Germinal center (tissue), 1 donor: ENCODE results near the gene OR2A1.
"Not testable (repeated sequence)": the region's sequence is repeated elsewhere in the genome, so short reads cannot be mapped to it uniquely, and the experiment has no call there.

ENCODE experiments used
- DNase-seq: peaks from one replicate; pipeline ENCODE4 v3.0.0; 2012; ENCODE audit warnings: mixed read lengths, low spot score

OR2A1 gene

DNA sequence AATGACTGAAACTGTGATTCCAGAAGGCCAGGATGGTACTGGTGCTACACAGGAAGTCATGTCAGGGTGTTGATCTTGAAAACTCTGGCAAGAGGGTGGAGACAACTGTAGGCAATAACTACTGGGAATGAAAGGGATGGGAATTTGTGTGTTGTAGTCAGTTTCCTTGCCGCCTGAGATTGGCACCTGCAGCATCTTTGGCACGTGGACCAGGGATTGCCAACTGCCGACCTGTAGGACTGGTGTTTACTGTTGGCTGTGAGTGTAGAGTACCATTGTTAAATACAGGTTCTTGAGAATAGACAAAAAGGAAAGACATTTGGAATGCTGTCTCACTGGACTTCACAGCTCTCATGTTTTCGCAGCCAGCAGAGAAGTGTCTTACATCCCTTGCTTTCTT, 11.1 kb downstream of the OR2A1 start:
- not testable (repeated sequence) for DNase-seq

GRCh38 chr7:144325868-144326267, 13.6 kb downstream of the OR2A1 start:
- not testable (repeated sequence) for DNase-seq

DNA sequence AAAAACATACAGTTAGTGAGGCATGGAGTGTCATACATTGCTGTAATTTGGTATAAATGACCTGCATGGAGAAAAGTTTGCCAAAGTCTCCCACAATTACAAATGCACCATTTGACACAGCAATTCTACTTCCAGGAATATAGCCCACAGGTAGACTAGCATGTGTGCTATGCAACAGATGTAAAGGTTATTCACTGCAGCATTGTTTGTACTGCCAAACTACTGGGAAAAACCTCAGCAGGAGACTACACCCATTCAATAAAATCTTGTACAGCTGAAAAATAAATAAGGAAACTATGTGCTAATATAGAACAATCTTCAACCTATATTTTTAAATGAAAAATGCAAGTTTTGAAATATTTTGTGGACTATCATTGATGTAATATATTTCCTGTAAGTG, 17.8 kb downstream of the OR2A1 start:
- not testable (repeated sequence) for DNase-seq

GRCh38 chr7:144331221-144331995, 19.2 kb downstream of the OR2A1 start:
- DNase-seq, result not testable (repeated sequence)

DNA sequence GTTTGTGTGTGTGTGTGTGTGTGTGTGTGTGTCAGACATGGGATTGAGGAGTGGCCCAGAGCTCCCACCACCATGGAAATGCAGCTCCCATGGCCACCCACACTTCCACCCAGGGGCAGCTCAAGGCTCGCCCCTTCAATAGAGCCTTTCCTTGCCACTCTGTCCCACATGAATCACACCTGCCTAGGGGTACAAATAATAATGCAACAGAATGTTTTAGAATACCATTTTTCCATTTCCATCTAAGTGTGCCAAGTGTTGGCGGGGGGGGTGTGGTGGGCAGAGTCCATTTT, 19.7 kb downstream of the OR2A1 start:
- not testable (repeated sequence) for DNase-seq

DNA sequence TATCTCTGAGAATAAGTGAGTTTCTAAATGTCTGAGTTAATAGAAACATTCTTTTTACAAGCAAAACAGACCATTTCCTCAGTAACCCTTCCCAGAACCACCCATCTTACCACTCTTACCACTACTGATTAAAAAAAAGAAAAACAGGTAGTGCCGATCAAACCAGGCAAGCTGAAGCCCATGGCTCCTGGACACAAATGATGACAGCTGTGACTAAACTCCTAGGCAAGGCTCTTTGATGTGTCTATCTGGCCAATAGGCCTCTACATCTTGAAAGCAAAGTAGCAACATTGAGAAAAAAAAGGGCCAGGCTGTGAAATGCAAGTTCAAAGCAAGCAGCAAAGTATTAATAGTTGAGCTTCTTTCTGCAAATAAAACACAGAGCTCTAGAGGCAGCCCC, 36.4 kb downstream of the OR2A1 start:
- not testable (repeated sequence) for DNase-seq

DNA sequence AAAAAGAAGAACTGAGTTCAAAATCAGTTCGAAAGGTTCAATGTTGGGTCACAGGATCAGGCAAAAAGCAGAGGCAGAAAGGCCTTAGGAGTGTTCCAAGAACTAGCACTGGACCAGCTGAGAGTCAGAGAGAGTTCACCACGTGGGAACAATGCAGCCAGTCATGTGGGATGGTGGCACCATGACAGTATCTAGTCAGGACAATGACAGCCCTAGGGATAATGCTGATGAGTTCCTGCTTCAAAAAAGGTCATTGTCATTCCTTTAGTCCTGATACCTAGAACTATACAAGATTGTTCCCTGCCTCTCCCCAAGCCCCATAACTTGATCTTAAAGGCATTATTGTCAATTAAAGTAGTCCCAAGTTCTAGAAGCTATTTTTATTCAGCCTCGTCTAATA, 39.4 kb downstream of the OR2A1 start:
- DNase-seq, result not testable (repeated sequence)

DNA sequence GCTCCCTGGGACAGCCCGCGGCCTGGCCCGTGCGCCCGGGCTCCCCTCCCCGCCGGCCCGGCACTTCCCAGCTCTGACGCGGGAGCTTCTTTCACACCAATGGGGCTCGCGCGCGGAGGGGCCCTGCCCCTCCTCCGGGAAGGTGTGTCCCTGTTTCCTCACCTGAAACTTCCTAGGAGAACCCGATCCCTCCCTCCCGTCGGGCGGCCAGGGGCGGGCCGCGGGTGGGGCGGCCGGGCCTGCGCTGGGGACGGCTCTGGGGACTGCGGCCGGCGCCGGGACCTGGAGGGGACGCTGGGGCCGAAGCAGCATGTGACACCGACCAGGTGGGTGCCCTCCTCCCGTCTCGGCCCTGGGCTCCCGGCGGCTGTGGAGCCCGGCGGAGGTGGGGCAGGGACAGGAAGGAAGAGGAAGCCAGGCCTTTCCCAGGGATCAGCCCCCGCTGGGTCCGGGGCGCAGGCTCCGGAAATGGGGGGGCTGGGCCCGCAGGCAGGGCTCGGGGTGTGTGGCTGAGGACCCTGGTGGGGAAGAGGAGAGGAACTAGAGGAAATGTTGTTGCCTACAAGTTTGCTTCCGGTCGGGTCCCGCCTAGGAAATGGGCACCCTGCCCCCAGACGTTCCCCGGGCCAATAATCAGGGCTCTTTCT, 43.1 kb downstream of the OR2A1 start, which contains the start of gene ARHGEF5:
Gene ARHGEF5, plus strand, starts transcription at position 227 of the 647 bp plus-strand sequence. CDS start 7,268 bp downstream, outside the sequence.
- not testable (repeated sequence) for DNase-seq

- not testable (repeated sequence) for DNase-seq
Observed at GRCh38 chr7:144356185-144356584, 44.0 kb downstream of the OR2A1 start.

GRCh38 chr7:144356860-144357259, 44.6 kb downstream of the OR2A1 start:
- not testable (repeated sequence) for DNase-seq

GRCh38 chr7:144362061-144362460, 49.8 kb downstream of the OR2A1 start:
- DNase-seq, result not testable (repeated sequence)

DNA sequence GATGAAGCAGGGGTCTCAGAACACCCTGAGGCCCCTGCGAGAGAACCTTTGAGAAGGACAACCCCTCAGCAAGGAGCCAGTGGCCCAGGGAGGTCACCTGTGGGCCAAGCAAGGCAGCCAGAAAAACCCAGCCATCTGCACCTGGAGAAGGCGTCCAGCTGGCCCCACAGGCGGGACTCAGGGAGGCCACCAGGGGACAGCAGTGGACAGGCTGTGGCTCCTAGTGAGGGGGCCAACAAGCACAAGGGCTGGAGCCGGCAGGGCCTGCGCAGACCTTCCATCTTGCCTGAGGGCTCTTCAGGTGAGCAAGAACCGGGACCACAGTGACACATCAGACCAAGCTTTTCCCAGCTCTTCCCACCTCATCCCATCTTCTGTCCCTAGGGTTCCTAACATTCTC, 53.3 kb downstream of the OR2A1 start:
- not testable (repeated sequence) for DNase-seq

DNA sequence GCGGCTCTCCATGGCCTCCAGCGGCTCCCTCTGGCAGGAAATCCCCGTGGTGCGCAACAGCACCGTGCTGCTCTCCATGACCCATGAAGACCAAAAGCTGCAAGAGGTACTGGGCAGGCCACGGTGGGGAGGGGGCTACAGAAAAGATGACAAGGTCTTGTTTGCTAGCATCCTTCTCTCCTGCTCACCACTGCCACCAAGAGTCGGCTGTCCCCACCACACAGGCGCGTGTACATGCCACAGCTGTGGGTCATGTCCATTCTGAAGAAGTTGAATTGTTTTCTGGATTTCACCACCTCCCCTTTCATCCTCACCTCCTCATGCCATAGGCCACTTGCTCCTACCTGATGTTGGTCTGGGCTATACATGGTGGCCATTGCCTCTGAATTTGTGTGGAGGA, 55.0 kb downstream of the OR2A1 start:
- DNase-seq, result not testable (repeated sequence)

DNA sequence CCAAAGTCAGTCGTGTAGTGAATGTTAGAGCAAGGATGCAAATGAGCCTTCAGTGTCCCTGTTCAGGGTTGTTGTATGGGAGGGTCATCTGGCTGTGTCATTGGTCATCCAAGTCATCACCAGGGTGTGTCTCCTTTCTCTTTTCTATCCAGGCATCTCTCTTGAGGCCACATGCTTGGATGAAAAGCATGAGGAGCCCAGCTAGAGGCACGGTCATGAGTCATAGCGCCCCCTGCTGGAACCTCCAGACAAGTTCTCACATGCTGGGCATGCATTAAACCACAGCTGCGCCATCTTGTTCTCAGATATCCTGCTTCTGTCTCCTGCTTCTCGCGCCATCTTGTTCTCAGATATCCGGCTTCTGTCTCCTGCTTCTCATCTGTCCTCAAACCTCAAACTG, 57.0 kb downstream of the OR2A1 start:
- DNase-seq, result not testable (repeated sequence)
